ENCODE results near the gene SFXN5. TPM values are rescaled to one million over a fixed set of nuclear protein-coding genes. Genes with fewer than 3 reads are reported as not detected.
A peak's percentile ranks its signal among the peaks of the same experiment; 100 is the strongest.

The SFXN5 gene
- polyA plus RNA-seq, 2 of the 4 experiments (the other 2 are of a cell fraction): 16.7 to 19.6 TPM

DNA sequence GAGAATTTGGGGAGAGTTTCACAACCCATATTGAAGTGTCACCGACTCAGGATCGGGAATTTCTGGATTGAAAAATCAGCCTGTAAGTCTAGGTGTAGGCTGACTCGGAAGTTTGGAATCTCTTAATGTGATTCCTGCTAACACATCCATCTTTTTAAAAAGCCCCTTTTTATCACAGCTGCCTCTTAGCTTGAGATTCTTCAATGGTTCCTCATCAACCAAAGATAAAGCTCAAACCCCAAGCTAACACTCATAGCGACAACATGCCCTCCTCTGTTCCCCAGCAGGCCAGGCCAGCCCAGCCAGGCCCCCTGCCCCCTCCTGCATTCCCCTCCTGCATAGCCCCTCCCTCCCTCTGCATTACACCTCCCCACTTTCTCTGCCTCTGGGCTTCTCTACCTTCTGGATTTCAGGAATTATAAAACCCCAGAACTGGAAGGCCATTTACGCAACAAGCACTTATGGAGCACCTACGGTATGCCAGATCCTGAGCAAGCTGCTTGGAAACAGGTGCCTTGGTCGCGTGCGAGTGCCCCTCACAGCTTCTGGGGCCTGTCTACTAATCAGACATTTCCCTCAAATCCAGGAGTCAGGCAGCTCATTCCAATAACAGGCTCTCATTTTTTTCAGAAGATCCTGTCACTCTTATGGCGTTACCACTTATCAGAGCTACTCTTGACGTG, 90.8 kb downstream of the SFXN5 start:
- TF ChIP-seq, protein P1, sequence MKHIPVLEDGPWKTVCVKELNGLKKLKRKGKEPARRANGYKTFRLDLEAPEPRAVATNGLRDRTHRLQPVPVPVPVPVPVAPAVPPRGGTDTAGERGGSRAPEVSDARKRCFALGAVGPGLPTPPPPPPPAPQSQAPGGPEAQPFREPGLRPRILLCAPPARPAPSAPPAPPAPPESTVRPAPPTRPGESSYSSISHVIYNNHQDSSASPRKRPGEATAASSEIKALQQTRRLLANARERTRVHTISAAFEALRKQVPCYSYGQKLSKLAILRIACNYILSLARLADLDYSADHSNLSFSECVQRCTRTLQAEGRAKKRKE (CRISPR knock-in tag; IDR thresholded peaks at IDR 0.05; ENCODE audit: low read depth): no peak
- no peak for TF ChIP-seq SREBF2 (IDR thresholded peaks at IDR 0.05)
- TF ChIP-seq HDAC2 (IDR thresholded peaks at IDR 0.05): no peak
- TF ChIP-seq PHF8 (IDR thresholded peaks at IDR 0.05; ENCODE audit: borderline replicate concordance, low read depth): no peak
- TF ChIP-seq HOXA7 (CRISPR knock-in tag; IDR thresholded peaks at IDR 0.05): no peak
- no peak for TF ChIP-seq FOSB (CRISPR knock-in tag; IDR thresholded peaks at IDR 0.05)
- TF ChIP-seq, protein P2, sequence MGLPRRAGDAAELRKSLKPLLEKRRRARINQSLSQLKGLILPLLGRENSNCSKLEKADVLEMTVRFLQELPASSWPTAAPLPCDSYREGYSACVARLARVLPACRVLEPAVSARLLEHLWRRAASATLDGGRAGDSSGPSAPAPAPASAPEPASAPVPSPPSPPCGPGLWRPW (IDR thresholded peaks at IDR 0.05): no peak
- ChIA-PET CTCF (interaction anchor here (0.6 to 3.1 kb wide), 8 partner anchors 13 to 232 kb away, joined by 3 to 21 read pairs (median 4); partner anchors contain the start of gene SFXN5), POLR2A (no interaction called here)
- H3K27ac ChIP-seq: no peak overlapping the region
- peaks cover 7% of the 10 kb centered on the region; the same call in 1 of the 3 replicates for H3K4me1 ChIP-seq
- DNase-seq (ENCODE audit: low read depth in 1 of 2, low spot score in 1 of 2): no peak
- H3K4me3 ChIP-seq: no peak overlapping the region
- no peak for FAIRE-seq
- H3K9me3 ChIP-seq: no peaks in the 10 kb centered on the region
- peak in 1 of 2 experiments; percentile 17; a peak in 1 of 6 replicates for ATAC-seq
- no peak overlapping the region for H3K4me2 ChIP-seq
- 77% methylated on average over 11 of the region's 11 CpGs for WGBS (ENCODE audit: missing lambda C conversion rate)

DNA sequence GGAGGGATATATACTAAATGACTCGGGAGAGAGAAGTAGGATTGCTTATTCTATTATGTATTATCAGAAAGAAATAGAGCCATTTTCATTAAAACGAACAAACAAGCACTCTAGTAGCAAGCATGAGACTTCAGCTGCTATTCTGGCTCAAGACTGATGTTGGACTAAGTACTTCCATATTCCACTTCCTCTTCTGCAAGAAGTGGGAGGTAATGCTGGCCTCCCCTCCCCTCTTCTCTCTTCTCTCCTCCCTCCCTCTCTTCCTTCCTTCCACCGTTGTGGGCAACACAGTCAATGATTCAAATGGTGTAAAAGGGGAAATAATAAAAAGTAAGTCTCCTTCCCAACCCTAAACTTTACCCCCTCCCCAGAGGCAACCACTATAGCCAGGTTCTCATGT, 91.6 kb downstream of the SFXN5 start:
- 74% methylated on average over 3 of the region's 3 CpGs for WGBS (ENCODE audit: missing lambda C conversion rate)
- ATAC-seq (no peak), DNase-seq (ENCODE audit: low read depth in 1 of 2, low spot score in 1 of 2) (no peak), FAIRE-seq (no peak)
- no peak overlapping the region for H3K4me2 ChIP-seq
- no peak for TF ChIP-seq NR3C1 (IDR thresholded peaks at IDR 0.05)
- TF ChIP-seq KDM1A (IDR thresholded peaks at IDR 0.05; ENCODE audit: low read depth): no peak
- TF ChIP-seq EHF (CRISPR knock-in tag; IDR thresholded peaks at IDR 0.05): no peak
- no peak for TF ChIP-seq HEYL (CRISPR knock-in tag; IDR thresholded peaks at IDR 0.05)
- no peak for TF ChIP-seq RCOR1 (IDR thresholded peaks at IDR 0.05; ENCODE audit: low read depth, low read length)
- TF ChIP-seq, protein P3, sequence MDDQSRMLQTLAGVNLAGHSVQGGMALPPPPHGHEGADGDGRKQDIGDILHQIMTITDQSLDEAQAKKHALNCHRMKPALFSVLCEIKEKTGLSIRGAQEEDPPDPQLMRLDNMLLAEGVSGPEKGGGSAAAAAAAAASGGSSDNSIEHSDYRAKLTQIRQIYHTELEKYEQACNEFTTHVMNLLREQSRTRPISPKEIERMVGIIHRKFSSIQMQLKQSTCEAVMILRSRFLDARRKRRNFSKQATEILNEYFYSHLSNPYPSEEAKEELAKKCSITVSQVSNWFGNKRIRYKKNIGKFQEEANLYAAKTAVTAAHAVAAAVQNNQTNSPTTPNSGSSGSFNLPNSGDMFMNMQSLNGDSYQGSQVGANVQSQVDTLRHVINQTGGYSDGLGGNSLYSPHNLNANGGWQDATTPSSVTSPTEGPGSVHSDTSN (IDR thresholded peaks at IDR 0.05): no peak
- TF ChIP-seq, protein P4, sequence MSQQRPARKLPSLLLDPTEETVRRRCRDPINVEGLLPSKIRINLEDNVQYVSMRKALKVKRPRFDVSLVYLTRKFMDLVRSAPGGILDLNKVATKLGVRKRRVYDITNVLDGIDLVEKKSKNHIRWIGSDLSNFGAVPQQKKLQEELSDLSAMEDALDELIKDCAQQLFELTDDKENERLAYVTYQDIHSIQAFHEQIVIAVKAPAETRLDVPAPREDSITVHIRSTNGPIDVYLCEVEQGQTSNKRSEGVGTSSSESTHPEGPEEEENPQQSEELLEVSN (IDR thresholded peaks at IDR 0.05; ENCODE audit: borderline replicate concordance, low read depth): no peak
- TF ChIP-seq, protein P5, sequence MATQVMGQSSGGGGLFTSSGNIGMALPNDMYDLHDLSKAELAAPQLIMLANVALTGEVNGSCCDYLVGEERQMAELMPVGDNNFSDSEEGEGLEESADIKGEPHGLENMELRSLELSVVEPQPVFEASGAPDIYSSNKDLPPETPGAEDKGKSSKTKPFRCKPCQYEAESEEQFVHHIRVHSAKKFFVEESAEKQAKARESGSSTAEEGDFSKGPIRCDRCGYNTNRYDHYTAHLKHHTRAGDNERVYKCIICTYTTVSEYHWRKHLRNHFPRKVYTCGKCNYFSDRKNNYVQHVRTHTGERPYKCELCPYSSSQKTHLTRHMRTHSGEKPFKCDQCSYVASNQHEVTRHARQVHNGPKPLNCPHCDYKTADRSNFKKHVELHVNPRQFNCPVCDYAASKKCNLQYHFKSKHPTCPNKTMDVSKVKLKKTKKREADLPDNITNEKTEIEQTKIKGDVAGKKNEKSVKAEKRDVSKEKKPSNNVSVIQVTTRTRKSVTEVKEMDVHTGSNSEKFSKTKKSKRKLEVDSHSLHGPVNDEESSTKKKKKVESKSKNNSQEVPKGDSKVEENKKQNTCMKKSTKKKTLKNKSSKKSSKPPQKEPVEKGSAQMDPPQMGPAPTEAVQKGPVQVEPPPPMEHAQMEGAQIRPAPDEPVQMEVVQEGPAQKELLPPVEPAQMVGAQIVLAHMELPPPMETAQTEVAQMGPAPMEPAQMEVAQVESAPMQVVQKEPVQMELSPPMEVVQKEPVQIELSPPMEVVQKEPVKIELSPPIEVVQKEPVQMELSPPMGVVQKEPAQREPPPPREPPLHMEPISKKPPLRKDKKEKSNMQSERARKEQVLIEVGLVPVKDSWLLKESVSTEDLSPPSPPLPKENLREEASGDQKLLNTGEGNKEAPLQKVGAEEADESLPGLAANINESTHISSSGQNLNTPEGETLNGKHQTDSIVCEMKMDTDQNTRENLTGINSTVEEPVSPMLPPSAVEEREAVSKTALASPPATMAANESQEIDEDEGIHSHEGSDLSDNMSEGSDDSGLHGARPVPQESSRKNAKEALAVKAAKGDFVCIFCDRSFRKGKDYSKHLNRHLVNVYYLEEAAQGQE (IDR thresholded peaks at IDR 0.05): no peak
- no peak for TF ChIP-seq SMC3 (IDR thresholded peaks at IDR 0.05)
- TF ChIP-seq FOXS1 (CRISPR knock-in tag; IDR thresholded peaks at IDR 0.05): no peak
- TF ChIP-seq, protein P6, sequence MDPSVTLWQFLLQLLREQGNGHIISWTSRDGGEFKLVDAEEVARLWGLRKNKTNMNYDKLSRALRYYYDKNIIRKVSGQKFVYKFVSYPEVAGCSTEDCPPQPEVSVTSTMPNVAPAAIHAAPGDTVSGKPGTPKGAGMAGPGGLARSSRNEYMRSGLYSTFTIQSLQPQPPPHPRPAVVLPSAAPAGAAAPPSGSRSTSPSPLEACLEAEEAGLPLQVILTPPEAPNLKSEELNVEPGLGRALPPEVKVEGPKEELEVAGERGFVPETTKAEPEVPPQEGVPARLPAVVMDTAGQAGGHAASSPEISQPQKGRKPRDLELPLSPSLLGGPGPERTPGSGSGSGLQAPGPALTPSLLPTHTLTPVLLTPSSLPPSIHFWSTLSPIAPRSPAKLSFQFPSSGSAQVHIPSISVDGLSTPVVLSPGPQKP (IDR thresholded peaks at IDR 0.05; ENCODE audit: low read depth, low read length): no peak
- no peak for TF ChIP-seq EHMT2 (IDR thresholded peaks at IDR 0.05; ENCODE audit: low read depth)
- no peak for TF ChIP-seq HDAC2 (IDR thresholded peaks at IDR 0.05)
- TF ChIP-seq HOXB13 (CRISPR knock-in tag; IDR thresholded peaks at IDR 0.05; ENCODE audit: low read depth): no peak
- peaks cover 7% of the 10 kb centered on the region; the same call in 1 of the 3 replicates for H3K4me1 ChIP-seq
- no peak overlapping the region for H3K27ac ChIP-seq
- ChIA-PET POLR2A (no interaction called here), CTCF (interaction anchor here (1.0 to 3.1 kb wide), 6 partner anchors 14 to 233 kb away, joined by 3 to 21 read pairs (median 4); partner anchors contain the start of gene SFXN5)
- no peak overlapping the region for H3K4me3 ChIP-seq
- no peaks in the 10 kb centered on the region for H3K9me3 ChIP-seq
